Thyroid gland (tissue), 4 donors: Measurements from ENCODE around the gene DUS3L. TPM values are rescaled to one million over a fixed set of nuclear protein-coding genes. Genes with fewer than 3 reads are reported as not detected.

Experiments
- DNase-seq, 2 donors: peaks; one replicate each; pipeline ENCODE4 v3.0.0-alpha.2; 2019
- H3K27ac ChIP-seq, 3 donors: fragments of 200-600 bp; sonication (generic); 1 replicate in 2 of 3; 2 replicates in 1 of 3; pipeline ENCODE4 v1.5.1; 2016 to 2019; ENCODE audit warnings: mild to moderate bottlenecking in 1 of 3, moderate library complexity in 1 of 3
- H3K27me3 ChIP-seq: fragments of 200-600 bp; sonication (generic); one replicate; pipeline ENCODE4 v1.5.1; 2019
- H3K36me3 ChIP-seq, 2 donors: fragments of 200-600 bp; sonication (generic); one replicate each; pipeline ENCODE4 v1.5.1; 2016 to 2019
- H3K4me1 ChIP-seq, 2 donors: fragments of 200-600 bp; sonication (generic); one replicate each; pipeline ENCODE4 v1.5.1; 2017 to 2019
- H3K4me3 ChIP-seq, 3 donors: fragments of 200-600 bp; sonication (generic); replicated peaks in 1 of 3; 1 replicate in 2 of 3; 2 replicates in 1 of 3; pipeline ENCODE4 v1.5.1; 2016; ENCODE audit warnings: mild to moderate bottlenecking in 1 of 3
- H3K9me3 ChIP-seq: fragments of 200-600 bp; sonication (generic); one replicate; pipeline ENCODE4 v1.5.1; 2017
- CTCF ChIP-seq, 6 experiments: fragments of 200-600 bp in 3 of 6; fragments of 450-650 bp in 3 of 6; sonication (generic) in 3 of 6; IDR thresholded peaks; one replicate each; pipeline ENCODE4 v1.5.1; 2016 to 2019; ENCODE audit warnings: antibody characterized with exemption in 6 of 6, mild to moderate bottlenecking in 2 of 6, inconsistent platforms in 1 of 6, moderate library complexity in 1 of 6
- POLR2A ChIP-seq, 2 donors: fragments of 450-650 bp; IDR thresholded peaks; one replicate each; pipeline ENCODE4 v1.6.1; 2017; ENCODE audit warnings: antibody characterized with exemption in 2 of 2, mild to moderate bottlenecking in 2 of 2, moderate library complexity in 1 of 2
- WGBS, 2 donors: methylation state at CpG; one replicate each; pipeline ENCODE4 v1.1.5; 2017; 5-methylcytosine and 5-hydroxymethylcytosine counted together
- intact Hi-C: fragments of 100-400 bp; cut with DNase I; formaldehyde crosslinking; loops from one replicate; pipeline ENCODE4 v1.15.1; 2023
- total RNA-seq, 4 donors: library from RNA; depleted of rRNA; stranded (reverse); fragments of >200 nt; gene quantifications; one replicate each; pipeline ENCODE4 v1.2.3, GENCODE V29; 2016

The DUS3L gene
- total RNA-seq, 4 donors from 2014 or later = 34.0 to 53.3 (median 44.9) TPM

- Histone ChIP-seq H3K4me1 (no peaks in the 10 kb centered on the region), H3K4me3 (no peak overlapping the region), H3K27me3 (no peaks in the 10 kb centered on the region), H3K27ac (no peak overlapping the region), H3K9me3 (no peaks in the 10 kb centered on the region), H3K36me3 (no peaks in the 10 kb centered on the region)
- no peak for TF ChIP-seq POLR2A (IDR thresholded peaks at IDR 0.05)
- no peak for TF ChIP-seq CTCF (IDR thresholded peaks at IDR 0.05)
- intact Hi-C loops = no loop called here
- 55 to 56% methylated on average over 15 of the region's 15 CpGs for WGBS, 2 donors
- no peak for DNase-seq
These were observed 46.9 kb upstream of the DUS3L start for GRCh38 chr19:5837761-5838352.

GRCh38 chr19:5832527-5833216 lies 41.7 kb upstream of the DUS3L start:
- intact Hi-C loops = no loop called here
- Histone ChIP-seq H3K27ac (no peak overlapping the region), H3K4me3 (no peak overlapping the region), H3K9me3 (no peaks in the 10 kb centered on the region), H3K4me1 (peaks cover 5 to 14% of the 10 kb centered on the region in 2 donors), H3K27me3 (no peaks in the 10 kb centered on the region), H3K36me3 (no peaks in the 10 kb centered on the region)
- no peak for DNase-seq
- TF ChIP-seq CTCF (IDR thresholded peaks at IDR 0.05) (no peak), POLR2A (IDR thresholded peaks at IDR 0.05) (no peak)
- 84 to 87% methylated on average over 6 of the region's 6 CpGs for WGBS, 2 donors

- H3K36me3 ChIP-seq = no peaks in the 10 kb centered on the region
- H3K4me1 ChIP-seq = peaks cover 5 to 18% of the 10 kb centered on the region in 2 donors
- no peaks in the 10 kb centered on the region for H3K27me3 ChIP-seq
- DNase-seq = no peak
- WGBS, 2 donors = 87 to 91% methylated on average over 12 to 15 of the region's 22 CpGs
- no peak for TF ChIP-seq CTCF (IDR thresholded peaks at IDR 0.05)
- no peak for TF ChIP-seq POLR2A (IDR thresholded peaks at IDR 0.05)
- no peak overlapping the region for H3K4me3 ChIP-seq
- no peak overlapping the region for H3K27ac ChIP-seq
- intact Hi-C loops = no loop called here
- no peaks in the 10 kb centered on the region for H3K9me3 ChIP-seq
These were observed 41.1 kb upstream of the DUS3L start for GRCh38 chr19:5832061-5832460.

- H3K36me3 ChIP-seq = no peaks in the 10 kb centered on the region
These were observed 40.2 kb upstream of the DUS3L start for GRCh38 chr19:5831159-5831558.

More at GRCh38 chr19:5831159-5831558, 40.2 kb upstream of the DUS3L start:
- TF ChIP-seq CTCF (IDR thresholded peaks at IDR 0.05) (no peak), POLR2A (IDR thresholded peaks at IDR 0.05) (no peak)
- Histone ChIP-seq H3K27ac (no peak overlapping the region), H3K27me3 (no peaks in the 10 kb centered on the region), H3K9me3 (no peaks in the 10 kb centered on the region), H3K4me3 (no peak overlapping the region), H3K4me1 (peaks cover 5 to 26% of the 10 kb centered on the region in 2 donors)
- 80 to 89% methylated on average over 3 of the region's 9 CpGs for WGBS, 2 donors
- no peak for DNase-seq
- intact Hi-C loops = no loop called here
